Measurements from ENCODE around the gene ARHGEF12.

The ARHGEF12 gene

DNA sequence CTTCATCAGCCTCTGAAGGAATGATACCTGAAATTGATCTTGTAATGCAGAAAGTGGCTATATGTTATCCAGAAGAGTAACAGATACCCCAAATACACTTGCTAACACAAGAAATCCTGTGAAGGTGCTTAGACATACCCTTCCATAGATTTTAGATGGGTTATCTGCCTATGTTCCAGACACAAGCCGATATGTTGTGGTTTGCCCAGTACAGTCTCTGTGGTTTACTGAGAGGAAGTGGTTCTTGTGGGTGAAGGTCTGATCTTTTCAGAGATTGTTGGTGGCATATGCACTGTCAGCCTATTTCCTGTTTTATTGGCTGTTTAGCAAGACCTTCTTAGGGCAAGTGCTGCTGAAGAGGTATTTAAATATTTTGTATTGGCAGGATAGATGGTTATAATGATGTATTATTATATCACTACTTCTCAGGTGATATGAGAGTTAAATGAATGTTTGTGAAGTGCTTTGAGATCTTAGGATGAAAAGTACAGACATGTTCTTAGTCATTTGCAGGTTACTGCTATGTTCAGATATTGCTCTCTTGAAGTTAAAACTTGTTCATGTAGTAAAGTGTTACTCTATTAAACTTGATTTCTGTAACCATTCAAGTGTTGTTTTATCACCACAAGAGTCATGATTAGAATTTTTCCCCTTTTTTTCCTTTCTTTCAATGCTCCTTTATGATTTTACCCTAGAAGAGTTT, 8.2 kb downstream of the ARHGEF12 start:
- DNase-seq, result no peak

DNA sequence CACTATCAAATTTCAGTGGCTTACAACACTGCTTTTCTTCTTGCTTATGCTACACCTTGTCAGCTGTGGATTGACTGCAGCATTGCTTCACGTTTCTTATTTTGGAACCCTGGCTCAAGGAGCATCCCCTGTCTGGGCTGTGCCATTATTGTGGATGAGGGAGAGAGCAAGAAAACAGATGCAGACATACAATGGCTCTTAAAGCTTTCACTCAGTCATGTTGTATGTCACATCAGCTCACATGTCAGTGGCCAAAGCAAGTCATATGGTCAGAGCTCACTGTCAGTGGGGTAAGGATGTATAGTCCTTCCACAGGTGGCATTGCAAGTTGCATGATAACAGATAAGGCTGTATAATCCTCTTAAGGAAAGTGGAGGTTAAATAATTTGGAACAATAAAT, 10.0 kb downstream of the ARHGEF12 start:
- DNase-seq, result no peak

DNA sequence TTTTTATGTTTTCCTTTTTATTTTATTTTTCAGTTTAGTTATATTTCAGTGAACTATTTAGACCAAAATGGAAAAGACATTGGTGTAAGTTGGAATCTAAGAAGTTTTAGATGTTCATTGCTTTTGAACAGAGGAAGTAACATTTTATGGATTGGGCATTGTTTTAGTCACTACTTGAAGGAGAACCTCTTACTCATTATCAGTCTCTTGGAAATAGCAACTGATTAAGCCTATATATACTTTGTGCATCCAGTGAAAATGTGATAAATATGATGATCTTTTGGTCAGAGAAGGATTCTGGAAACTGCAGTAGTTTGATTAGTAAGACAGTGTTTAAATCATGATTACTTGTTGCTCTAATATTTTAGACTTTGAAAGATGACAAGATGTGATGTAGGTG, 14.4 kb downstream of the ARHGEF12 start:
- DNase-seq, result no peak

DNA sequence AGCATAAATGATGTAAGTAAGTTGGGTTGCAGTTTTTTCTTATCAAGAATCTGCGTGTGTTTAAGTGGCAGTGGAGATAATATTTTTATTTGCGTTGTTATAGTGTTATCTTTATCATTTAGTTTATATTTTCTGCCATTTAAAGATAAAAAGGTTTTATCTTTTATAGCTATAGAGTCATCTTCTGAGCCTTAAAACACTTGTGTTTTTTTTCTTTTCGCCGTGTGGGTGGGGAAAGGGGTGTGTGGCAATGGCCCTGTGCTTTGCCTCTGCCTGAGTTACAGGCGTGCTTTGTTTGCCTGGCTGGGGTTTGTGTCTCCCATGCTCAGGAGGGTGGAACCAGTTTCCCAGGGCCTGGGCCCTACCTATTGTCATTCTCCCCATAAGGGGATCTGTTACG, 16.2 kb downstream of the ARHGEF12 start:
- DNase-seq, result no peak

DNA sequence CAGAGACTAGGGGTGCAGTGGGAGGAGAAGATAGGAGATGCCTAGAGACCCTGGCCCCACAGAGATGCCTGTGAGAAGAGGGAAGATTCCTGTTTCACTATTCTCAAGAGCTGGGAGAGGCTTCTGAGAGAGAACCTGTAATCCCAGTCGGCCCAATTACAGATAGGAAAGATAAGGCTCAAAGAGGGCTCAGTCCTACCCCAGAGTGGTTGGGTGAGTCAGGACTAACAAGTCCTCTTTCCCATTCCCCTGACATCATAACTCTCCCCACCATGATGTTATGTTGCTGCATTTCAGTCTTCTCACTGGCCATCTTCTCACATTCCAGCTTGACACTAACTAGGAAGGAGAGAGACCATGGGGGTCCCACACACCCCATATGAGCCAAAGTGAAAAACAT, 17.9 kb downstream of the ARHGEF12 start:
- no peak for DNase-seq

DNA sequence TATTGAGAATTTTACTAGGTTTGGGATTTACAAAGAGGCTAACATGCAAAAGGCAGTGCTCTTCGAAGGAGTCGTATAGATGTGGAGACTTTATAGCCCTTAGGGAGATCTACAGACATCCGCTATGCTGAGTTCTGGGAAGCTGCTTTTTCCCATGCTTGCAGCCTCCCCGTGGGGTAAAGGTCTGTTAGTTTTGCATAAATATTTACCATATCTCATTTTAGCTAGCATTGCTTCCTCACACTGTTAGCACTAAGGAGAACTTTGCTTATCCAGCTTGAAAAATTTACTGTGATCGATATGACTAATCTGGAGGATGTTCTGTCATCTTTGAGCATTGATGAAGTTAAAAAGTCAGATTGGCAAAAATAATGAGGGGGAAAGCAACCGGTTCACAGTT, 18.6 kb downstream of the ARHGEF12 start:
- DNase-seq, result no peak

DNA sequence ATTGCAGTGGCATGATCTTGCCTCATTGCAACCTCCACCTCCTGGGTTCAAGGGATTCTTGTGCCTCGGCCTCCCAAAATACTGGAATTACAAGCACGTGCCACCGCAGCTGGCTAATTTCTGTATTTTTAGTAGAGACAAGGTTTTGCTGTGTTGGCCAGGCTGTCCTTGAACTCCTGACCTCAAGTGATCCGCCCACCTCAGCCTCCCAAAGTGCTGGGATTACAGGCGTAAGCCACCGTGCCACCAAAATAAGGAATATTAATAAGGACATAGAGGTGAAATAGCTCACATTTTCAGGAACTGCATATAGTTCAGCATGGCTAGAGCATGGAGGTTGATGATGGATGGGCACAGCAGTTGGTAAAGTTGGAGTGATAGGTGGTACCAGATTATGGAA, 21.4 kb downstream of the ARHGEF12 start:
- no peak for DNase-seq

DNA sequence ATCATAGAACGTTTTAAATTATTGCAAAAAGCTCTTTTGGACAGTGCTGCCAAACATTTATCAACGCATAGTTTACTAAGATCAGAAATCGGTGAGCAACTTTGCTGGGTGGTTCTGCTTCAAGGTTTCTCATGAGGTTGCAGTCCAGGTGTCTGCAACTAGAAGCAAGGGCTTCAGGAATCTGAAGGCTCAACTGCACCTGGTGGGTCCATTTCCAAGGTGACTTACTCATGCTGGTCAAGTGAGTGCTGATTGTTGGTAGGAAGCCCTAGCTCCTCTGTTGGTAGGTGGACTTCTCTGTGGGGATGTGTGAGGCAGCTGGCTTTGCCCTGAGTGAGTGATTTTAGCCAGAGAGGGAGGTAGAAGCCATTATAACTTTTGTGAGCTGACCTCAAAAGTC, 22.5 kb downstream of the ARHGEF12 start:
- no peak for DNase-seq

DNA sequence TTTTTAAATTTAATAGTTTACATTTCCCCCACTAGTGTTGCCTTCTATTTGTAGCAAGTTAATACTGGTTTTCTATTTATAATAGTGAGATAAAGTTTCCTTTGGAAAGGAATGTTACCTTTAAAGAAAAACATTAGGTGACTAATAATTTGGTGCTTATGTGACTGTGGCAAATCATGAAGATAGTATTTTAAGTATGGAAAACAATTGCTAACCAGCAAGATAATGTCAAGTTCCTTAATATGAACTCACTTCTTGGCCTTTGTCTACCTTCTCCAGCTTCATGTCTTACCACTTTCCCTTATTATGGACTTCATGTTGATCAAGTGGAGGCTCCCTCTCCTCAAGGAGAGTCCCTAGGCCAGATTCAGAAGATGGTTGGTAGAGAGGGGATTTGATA, 27.2 kb downstream of the ARHGEF12 start:
- DNase-seq, result no peak

DNA sequence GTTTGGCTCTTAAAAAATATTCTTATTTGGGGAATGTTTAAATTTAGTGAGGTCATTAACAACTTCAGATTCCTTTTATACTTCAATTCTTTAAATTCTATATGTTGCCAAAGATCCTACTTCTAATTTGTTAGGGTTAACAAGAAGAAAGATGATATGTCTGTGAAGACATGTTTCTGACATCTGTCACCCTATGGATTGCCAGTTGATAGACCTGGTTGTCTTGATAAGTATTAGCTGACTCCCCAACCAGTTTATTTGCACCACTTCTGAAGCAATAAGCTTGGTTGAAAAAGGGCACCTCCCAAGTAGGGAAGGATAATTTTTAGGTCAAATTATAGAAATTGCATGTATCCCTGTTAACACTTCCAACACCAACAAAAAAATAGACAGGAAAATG, 29.3 kb downstream of the ARHGEF12 start:
- DNase-seq, result no peak

DNA sequence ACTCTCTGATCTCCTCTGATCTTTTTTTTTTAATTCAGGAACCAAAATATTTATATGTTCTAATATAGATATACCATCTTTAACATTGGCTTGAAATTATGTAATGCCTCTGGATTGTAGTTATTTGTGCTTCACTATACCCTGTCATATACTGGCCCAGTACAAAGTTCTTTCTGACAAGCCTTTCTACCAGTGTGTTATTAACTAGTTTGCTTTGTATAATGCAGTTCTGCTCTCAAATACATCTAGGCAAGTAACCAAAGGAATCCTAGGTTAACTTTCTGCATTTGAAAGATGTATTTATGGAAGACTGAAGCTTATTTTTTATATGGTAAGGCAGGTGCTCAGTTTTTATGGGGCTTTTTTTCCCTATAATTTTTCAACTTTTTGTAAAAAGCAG, 36.1 kb downstream of the ARHGEF12 start:
- no peak for DNase-seq

DNA sequence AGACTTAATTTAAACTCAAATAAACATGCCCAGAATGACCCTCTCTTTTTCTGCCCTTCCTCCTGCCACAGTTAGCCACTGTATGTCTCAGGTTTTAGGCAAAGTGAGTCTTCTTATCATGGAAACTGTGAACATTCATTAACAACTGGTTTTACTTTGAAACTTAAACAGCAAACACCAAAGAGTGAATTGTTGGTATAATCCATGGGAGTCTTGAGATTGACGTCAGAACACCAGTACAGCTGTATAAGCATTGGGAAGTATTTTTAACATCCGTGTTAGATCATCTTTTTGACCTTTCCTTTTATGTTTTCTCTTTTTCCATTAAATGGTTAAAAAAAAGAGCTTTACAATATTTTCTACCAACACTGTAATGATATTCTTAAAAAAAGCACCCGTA, 38.9 kb downstream of the ARHGEF12 start:
- DNase-seq, result no peak

DNA sequence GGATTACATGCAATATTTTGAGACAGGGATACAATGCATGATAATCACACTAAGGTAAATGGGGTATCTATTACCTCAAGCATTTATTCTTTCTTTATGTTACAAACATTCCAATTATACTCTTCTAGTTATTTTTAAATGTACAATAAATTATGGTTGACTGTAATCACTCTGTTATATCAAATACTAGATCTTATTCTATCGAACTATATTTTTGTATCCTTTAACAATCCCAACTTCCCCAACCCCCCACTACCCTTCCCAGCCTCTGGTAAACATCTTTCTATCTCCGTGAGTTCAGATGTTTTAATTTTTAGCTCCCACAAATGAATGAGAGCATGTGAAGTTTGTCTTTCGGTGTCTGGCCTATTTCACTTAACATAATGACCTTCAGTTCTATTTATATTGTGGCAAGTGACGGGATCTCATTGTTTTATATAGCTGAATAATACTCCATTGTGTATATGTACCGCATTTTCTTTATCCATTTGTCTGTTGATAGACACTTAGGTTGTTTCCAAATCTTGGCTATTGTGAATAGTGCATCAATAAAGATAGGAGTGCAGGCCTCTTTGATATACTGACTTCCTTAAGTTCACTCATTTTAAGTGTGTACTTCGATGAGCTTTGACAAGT, 40.5 kb downstream of the ARHGEF12 start:
- no peak for DNase-seq

DNA sequence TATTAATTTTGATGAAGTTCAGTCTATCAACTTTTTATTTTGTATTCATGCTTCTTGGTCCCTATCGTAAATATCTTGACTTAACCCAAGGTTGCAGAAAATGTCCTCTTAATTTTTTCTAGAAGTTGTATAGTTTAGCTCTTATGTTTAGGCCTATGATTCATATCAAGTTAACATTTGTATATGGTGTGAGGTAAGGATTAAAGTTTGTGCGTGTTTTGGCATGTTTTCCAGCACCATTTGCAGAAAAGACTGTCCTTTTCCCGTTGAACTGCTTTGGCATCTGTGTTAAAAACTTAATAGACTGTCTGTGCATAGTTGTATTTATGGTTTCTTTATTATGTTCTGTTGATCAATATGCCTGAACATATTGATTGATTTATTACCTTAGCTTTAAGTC, 42.3 kb downstream of the ARHGEF12 start:
- DNase-seq, result no peak

DNA sequence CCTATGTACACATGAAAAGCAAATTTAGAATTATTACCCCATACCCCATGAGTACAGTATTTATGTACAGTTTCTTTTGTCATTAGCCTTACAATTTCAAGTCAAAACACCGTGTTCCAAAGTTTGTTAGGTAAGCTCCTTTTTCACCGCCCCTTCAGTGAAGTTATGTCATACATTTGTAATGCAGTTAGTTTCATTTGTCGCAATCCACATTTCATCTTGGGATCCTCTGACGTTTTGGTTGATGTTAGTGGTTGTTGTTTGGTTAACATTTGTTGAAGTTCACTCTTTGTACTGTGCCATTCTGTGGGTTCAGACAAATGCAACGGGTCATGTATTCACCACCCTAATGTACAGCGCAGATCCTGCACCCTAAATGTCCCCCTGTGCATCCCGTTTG, 45.2 kb downstream of the ARHGEF12 start:
- DNase-seq, result no peak

DNA sequence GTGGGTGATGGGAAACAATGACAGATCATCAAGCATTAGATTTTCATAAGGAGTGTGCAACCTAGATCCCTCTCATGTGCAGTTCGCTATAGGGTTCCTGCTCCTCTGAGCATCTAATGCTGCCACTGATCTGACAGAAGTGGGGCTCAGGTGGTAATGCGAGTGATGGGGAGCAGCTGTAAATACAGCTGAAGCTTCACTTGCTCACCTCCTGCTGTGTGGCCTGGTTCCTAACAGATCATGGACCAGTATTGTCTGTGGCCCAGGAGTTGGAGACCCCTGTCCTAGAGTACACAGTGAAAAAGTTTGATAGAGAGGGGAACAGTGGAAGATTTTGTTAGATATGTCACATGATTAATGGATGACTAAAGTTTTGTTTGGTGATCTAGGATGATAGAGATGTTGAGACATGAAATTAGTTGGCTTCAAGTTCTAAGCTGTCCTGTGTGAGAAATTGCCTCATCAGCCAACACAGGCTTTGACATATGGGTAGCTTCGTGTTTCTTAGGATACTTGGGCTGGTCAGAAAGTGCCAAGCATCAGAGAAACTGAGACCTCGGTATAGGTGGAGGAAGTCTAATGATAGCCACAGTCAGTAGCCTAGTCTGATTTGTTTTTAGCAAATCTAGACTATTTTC, 47.4 kb downstream of the ARHGEF12 start:
- DNase-seq, result no peak

DNA sequence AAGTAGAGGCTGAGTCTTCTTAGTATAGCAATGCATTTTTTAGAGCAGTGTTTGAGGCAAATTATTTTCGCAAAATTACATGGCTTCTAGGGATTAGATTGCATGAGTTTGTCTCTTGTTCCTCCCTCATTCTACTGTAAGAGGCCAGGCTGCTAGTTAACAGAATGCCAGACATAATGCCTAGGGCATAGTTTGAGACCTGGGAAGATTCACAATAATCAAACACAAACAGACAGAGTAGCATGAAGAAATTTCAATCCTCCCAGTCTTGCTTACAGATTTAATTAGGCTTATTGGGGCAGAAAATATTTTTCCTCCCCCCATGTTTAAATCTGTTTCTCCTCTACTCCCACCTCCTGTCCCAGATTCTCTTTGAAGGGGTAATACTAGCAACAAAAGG, 48.3 kb downstream of the ARHGEF12 start:
- DNase-seq, result no peak

DNA sequence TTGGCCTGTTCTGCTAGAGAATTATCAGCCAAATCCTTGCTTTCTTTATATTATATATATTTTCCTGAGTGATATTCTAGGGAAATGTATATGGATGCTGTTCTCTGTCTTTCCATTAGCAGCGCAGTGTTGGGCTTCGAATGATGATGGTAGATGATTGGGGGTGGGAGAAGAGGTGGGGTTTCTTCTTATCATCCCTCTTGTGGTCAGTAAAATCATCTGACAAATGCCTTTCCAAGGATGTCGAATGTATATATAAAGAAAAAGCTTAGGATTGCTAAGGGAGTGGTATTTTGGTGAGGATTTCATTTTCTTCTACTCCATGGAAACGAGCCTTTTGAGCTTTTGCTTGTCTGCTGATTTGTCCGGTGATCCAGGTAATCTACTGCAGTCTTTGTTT, 48.9 kb downstream of the ARHGEF12 start:
- DNase-seq, result no peak

DNA sequence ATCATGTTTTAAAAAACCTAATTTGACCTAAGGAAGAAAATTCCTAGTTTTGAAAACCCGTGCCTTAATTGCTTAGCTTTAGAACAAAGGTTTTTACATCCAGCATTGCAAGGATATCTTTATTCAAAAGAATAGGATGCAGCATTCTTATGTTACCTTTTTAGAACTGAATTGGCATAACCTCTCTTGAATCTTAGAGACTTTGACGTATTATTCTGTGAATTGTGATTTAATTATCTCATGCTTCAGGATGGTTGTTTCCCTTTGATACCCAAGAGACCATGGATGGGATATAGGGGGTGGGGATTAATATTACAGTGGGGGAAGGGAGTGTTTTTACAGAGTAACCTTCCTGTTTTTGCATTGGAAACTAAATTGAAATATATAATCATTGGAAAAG, 49.4 kb downstream of the ARHGEF12 start:
- no peak for DNase-seq

DNA sequence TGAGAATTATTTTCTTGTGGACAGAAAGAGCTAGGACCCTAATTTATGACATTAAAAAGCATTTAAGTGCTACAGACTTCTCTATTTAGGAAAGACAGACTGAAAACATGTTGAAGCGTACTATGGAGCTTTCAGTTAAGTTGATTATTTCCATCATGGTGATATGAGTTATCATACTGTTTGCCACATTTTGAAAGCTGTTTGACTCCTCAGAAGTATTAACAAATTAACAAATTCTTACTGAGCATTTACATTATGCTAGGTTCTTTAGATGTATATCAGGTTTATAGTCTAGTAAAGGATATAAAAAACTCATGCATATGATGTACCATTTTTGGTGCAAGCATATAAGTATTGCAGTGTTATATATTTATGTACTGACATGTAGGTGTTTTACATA, 50.1 kb downstream of the ARHGEF12 start:
- DNase-seq, result no peak

DNA sequence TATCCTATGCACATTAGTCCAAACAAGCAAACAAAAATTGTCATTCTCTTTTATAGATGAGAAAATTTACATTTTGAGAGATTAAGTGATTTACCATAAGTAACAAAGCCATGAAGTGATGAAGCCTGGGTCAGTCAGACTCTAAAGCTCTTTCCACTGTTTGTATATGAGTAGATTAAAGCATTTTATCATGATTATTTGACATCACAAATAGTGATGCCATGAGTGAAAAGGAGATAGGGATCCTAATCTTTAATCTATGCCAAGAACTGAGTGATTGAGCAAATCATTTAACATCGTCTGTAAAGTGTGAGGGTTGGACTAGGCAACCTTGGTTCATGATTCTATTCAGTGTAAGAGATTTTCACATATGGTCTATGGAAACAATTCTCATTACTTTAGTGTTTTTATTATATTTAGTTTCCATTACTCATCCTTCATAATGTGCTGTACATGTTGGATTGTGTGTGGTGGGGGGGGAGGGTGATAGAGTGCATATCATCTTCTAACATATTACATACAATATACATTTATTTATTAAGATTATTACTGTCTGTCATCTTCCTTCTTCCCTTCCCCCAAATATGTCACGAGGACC, 50.7 kb downstream of the ARHGEF12 start:
- DNase-seq, result no peak

DNA sequence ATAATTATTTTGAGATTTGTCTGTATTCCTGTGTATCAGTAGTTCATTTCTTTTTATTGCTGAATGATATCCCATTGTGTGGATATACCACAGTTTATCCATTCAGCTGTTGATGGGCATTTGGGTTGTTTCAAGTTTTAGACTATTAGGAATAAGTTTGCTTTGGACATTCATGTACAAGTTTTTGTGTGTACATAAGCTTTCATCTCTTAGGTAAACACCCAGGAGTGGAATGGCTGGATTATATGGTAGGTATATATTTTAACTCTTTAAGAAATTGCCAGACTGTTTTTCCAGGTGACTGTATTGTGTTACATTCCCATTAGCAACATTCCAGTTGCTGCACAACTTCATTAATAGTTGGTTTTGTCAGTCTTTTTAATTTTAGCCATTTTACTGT, 52.0 kb downstream of the ARHGEF12 start:
- no peak for DNase-seq

DNA sequence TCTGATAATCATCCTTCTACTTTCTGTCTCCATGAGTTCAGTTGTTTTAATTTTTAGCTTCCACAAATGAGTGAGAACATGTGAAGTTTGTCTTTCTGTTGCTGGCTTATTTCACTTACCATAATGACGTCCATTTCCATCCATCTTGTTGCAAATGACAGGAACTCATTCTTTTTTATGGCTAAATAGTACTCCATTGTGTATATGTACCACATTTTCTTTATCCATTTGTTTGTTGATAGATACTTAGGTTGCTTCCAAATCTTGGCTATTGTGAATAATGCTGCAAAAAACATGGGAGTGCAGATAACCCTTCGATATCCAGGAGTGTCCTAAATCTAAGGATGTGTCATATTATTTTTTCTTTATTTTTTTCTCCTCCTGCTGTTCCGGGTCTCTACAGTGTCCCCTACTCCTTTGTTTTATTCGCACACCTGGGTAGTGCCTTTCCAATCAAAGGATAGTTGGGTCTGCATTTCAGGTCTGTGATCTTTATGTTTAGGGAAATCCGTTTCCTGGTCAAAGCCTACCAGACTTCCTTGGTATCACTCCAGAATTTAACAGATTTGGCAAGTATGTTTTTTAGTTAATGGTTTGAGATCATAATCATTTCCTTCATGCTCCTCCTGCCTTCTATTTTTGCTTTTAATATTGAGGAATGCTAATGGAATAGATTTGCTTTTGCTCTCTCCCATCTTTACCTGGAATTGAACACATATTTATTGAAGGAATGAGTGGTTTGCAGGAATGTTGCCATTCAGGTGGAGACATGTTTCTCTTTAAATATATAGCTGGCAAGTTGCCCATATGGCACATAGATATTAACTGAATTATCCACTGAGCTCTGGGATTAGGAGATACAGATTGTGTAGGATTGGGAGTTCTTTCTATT, 53.7 kb downstream of the ARHGEF12 start:
- no peak for DNase-seq

Data from T1000 (cell line).